Neural crest cell (in vitro differentiated cells): ENCODE measurements around the gene GPR37. TPM values are rescaled to one million over a fixed set of nuclear protein-coding genes. Genes with fewer than 3 reads are reported as not detected.

ENCODE experiments used
- DNase-seq: peaks from one replicate; pipeline ENCODE4 v3.0.0; 2021; ENCODE audit warnings: low read depth, mixed read lengths, low spot score
- H3K27ac Mint-ChIP-seq: one replicate; pipeline ENCODE4 v1.8.0; 2021; ENCODE audit warnings: mild to moderate bottlenecking, mixed read lengths; ENCODE audit not compliant: unreplicated experiment
- H3K27me3 Mint-ChIP-seq: 2 replicates; pipeline ENCODE4 v1.8.0; 2021; ENCODE audit warnings: low read depth, mild to moderate bottlenecking, mixed read lengths
- H3K36me3 Mint-ChIP-seq: 2 replicates; pipeline ENCODE4 v1.8.0; 2021; ENCODE audit warnings: low read depth, mild to moderate bottlenecking, mixed read lengths
- H3K4me1 Mint-ChIP-seq: 2 replicates; pipeline ENCODE4 v1.8.0; 2021; ENCODE audit warnings: mixed read lengths
- H3K4me3 Mint-ChIP-seq: one replicate; pipeline ENCODE4 v1.8.0; 2021; ENCODE audit warnings: mild to moderate bottlenecking, mixed read lengths
- H3K9me3 Mint-ChIP-seq: 2 replicates; pipeline ENCODE4 v1.8.0; 2021; ENCODE audit warnings: mixed read lengths
- total RNA-seq: library from RNA; stranded (reverse); gene quantifications from 2 replicates; pipeline ENCODE4 v1.2.1, GENCODE V29; 2021
- TF ChIP-seq, protein P1 (sequence below): fragments of 200-600 bp; sonication (generic); conservative IDR thresholded peaks from 2 replicates; pipeline ENCODE4 v1.5.0; 2021; ENCODE audit warnings: antibody characterized with exemption, mild to moderate bottlenecking

Gene GPR37
- total RNA-seq, 1 donor from 2014 or later = 4.9 TPM

DNA sequence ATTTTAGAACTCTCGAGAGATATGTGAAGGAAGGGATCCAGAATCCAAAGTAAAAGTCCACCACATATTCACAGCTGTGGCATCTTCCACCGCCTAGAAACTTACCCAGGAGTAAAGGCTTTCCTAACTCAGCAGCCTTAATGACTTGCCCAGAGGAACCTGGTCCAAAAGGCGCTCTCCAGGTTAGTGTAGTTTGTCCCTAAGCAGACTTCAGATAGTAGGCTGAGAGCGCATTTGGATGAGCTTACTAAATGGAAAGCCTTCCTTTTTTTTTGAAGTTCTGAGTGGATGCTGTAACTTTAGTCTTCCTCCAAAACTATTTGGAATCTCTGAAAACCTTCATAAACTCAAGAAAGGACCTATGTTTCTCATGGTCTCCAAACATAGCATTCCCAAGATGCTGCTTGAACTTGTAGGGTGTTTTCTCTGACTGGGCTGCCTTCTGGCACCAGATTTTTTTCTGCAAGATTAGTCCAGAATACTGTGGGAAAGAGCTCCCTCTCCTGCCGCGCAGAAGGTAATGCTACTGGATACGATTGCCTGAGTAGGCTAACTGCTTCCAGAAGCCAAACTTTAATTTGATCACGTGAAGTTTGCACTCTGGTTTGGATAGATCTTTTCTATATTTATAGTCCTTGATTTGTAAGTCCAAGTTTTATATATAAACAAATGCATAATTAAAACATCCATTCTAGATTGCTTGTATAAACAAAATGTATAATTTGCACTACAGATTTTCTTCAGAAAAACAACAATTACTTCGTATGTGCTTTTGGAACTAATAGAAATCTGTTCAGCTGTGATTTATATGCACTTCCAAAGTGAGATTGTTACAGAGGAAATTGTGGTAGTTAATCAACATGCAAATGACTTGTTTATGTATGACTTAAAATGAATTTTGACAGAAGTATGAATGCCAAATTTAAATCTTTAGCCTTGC is 19.6 kb upstream of the GPR37 start:
- TF ChIP-seq, protein P1, sequence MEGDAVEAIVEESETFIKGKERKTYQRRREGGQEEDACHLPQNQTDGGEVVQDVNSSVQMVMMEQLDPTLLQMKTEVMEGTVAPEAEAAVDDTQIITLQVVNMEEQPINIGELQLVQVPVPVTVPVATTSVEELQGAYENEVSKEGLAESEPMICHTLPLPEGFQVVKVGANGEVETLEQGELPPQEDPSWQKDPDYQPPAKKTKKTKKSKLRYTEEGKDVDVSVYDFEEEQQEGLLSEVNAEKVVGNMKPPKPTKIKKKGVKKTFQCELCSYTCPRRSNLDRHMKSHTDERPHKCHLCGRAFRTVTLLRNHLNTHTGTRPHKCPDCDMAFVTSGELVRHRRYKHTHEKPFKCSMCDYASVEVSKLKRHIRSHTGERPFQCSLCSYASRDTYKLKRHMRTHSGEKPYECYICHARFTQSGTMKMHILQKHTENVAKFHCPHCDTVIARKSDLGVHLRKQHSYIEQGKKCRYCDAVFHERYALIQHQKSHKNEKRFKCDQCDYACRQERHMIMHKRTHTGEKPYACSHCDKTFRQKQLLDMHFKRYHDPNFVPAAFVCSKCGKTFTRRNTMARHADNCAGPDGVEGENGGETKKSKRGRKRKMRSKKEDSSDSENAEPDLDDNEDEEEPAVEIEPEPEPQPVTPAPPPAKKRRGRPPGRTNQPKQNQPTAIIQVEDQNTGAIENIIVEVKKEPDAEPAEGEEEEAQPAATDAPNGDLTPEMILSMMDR = peak; percentile 92
- H3K27me3 Mint-ChIP-seq = no peaks in the 10 kb centered on the region
- no peak overlapping the region for H3K4me3 Mint-ChIP-seq
- H3K9me3 Mint-ChIP-seq = no peaks in the 10 kb centered on the region
- H3K27ac Mint-ChIP-seq = no peak overlapping the region
- peaks cover 12% of the 10 kb centered on the region for H3K4me1 Mint-ChIP-seq
- no peaks in the 10 kb centered on the region for H3K36me3 Mint-ChIP-seq
- peak; percentile 55 for DNase-seq

DNA sequence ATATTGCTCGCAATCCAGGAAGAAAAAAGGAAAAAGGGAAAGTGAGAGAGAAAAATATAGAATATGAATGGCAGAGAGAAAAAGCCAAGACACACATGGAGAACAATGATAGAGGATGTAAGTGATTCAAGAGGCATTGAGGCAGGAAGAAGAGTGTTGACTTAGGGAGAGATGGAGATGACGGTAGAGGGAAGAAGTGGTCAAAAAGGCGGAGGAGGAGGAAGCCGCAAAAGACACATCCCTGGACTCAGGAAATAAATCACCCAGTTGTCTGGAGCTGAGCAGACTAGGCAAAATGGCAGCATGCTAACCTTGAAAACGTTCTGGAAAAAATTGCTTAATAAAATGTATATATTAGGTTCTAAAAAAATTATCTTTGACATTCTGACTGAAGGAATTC is 17.7 kb upstream of the GPR37 start:
- no peaks in the 10 kb centered on the region for H3K36me3 Mint-ChIP-seq
- no peak overlapping the region for H3K27ac Mint-ChIP-seq
- H3K4me1 Mint-ChIP-seq = peaks cover 12% of the 10 kb centered on the region
- no peak overlapping the region for H3K4me3 Mint-ChIP-seq
- no peaks in the 10 kb centered on the region for H3K9me3 Mint-ChIP-seq
- H3K27me3 Mint-ChIP-seq = no peaks in the 10 kb centered on the region
- TF ChIP-seq, protein P1 = no peak
- DNase-seq = no peak

DNA sequence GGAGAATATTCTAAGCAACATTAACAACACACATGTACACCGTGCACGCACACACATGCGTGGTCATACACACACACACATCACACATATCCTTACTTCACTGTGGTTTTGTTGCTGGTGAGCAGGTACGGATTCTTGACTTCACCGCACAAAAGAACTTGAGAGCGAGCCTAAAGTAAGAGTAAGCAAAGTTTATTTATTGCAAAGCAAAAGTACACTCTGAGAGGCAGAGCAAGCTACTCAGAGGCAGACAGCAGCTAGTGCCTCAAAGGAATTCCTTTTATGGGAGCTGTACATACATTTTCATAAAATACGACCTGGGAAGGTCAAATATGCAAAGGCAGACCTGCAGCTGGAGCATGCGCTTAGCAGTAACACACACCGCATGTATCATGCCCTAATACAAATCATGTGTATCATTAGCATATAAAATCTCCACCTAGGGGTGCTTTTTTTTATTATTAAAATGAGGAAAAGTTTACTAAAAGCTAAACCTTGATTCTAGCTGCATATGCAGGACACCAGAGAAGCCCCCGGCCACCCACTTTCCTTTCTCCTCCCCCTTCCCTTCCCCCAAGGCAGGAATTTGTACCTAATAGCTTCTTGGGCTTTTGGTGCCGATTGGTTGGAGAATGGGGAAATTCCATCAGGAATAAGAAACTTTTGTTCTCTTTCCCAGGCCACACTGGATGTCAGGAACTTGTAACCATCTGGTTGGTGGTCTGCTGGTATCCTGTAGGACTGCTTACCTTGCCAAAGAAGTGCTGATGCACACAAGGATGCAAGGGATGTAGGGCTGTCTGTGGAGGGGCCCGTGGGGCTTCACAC is 16.5 kb upstream of the GPR37 start:
- DNase-seq = no peak
- peaks cover 12% of the 10 kb centered on the region for H3K4me1 Mint-ChIP-seq
- TF ChIP-seq, protein P1 = no peak
- H3K9me3 Mint-ChIP-seq = no peaks in the 10 kb centered on the region
- no peak overlapping the region for H3K4me3 Mint-ChIP-seq
- no peaks in the 10 kb centered on the region for H3K27me3 Mint-ChIP-seq
- no peak overlapping the region for H3K27ac Mint-ChIP-seq
- no peaks in the 10 kb centered on the region for H3K36me3 Mint-ChIP-seq

DNA sequence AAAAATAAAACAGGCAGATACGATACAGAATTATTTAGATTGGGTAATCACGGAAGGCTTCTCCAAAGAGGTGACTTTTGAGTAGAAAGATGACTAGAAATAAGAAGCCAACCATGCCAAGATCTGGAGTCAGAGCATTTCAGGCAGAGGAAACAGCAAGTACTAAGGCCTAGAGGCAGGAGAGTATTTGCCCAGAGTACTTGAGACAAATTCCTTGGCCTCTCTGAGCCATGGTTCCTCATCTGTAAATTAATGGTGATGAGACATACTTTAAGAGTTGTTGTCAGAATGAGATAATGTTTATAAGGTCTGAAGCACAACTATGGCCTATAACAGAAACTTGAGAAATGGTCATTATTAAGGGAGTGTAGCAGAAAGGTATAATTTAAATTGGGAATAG is 15.8 kb upstream of the GPR37 start:
- TF ChIP-seq, protein P1 = no peak
- Mint-ChIP-seq H3K4me3 (no peak overlapping the region), H3K27me3 (no peaks in the 10 kb centered on the region), H3K36me3 (no peaks in the 10 kb centered on the region), H3K9me3 (no peaks in the 10 kb centered on the region), H3K4me1 (peaks cover 12% of the 10 kb centered on the region), H3K27ac (no peak overlapping the region)
- no peak for DNase-seq

DNA sequence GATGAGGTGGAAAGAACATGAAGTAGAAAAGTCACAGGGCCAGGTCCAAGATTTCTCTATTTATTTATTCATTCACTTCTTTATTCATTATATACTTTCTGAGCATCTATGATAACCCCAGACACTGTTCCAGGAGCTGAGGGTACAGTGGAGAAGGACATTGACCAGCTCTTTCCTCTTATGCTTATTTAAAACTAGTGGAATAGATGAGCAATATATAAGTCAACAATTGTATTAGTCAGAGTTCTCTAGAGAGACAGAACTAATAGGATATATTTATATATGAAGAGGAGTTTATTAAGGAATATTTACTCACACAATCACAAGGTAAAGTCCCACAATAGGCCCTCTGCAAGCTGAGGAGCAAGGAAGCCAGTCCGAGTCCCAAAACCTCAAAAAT is 15.0 kb upstream of the GPR37 start:
- H3K4me1 Mint-ChIP-seq = peaks cover 12% of the 10 kb centered on the region
- no peaks in the 10 kb centered on the region for H3K27me3 Mint-ChIP-seq
- H3K4me3 Mint-ChIP-seq = no peak overlapping the region
- H3K27ac Mint-ChIP-seq = no peak overlapping the region
- no peaks in the 10 kb centered on the region for H3K9me3 Mint-ChIP-seq
- DNase-seq = no peak
- no peaks in the 10 kb centered on the region for H3K36me3 Mint-ChIP-seq
- TF ChIP-seq, protein P1 = no peak
